Suprapubic skin (tissue), 4 donors: ENCODE data around the gene SPOCK1. TPM values are rescaled to one million over a fixed set of nuclear protein-coding genes. Genes with fewer than 3 reads are reported as not detected.

Source experiments
- DNase-seq, 2 donors: peaks; one replicate each; pipeline ENCODE4 v3.0.0-alpha.2; 2019; ENCODE audit warnings: low spot score in 2 of 2
- H3K27ac ChIP-seq: fragments of 200-600 bp; sonication (generic); one replicate; pipeline ENCODE4 v1.5.1; 2019
- H3K27me3 ChIP-seq: fragments of 200-600 bp; sonication (generic); one replicate; pipeline ENCODE4 v1.5.1; 2019
- H3K36me3 ChIP-seq: fragments of 200-600 bp; sonication (generic); one replicate; pipeline ENCODE4 v1.5.1; 2019
- H3K4me1 ChIP-seq: fragments of 200-600 bp; sonication (generic); one replicate; pipeline ENCODE4 v1.5.1; 2019
- H3K4me3 ChIP-seq: fragments of 200-600 bp; sonication (generic); one replicate; pipeline ENCODE4 v1.5.1; 2019; ENCODE audit warnings: mild to moderate bottlenecking
- H3K9me3 ChIP-seq: fragments of 200-600 bp; sonication (generic); one replicate; pipeline ENCODE4 v1.5.1; 2019
- CTCF ChIP-seq, 2 donors: fragments of 200-600 bp in 1 of 2; fragments of 450-650 bp in 1 of 2; sonication (generic) in 1 of 2; IDR thresholded peaks; one replicate each; pipeline ENCODE4 v1.5.1; 2016 to 2019; ENCODE audit warnings: antibody characterized with exemption in 2 of 2, mild to moderate bottlenecking in 1 of 2, moderate library complexity in 1 of 2
- EP300 ChIP-seq: sonication (generic); formaldehyde crosslinking; IDR thresholded peaks from one replicate; pipeline ENCODE4 v1.6.1; 2017; ENCODE audit warnings: antibody characterized with exemption
- POLR2A ChIP-seq, 2 donors: fragments of 450-650 bp; IDR thresholded peaks; one replicate each; pipeline ENCODE4 v1.6.1; 2017; ENCODE audit warnings: antibody characterized with exemption in 2 of 2, mild to moderate bottlenecking in 2 of 2, moderate library complexity in 2 of 2
- POLR2AphosphoS5 ChIP-seq, 3 donors: sonication (generic); formaldehyde crosslinking; IDR thresholded peaks; one replicate each; pipeline ENCODE4 v1.6.1; 2017; ENCODE audit warnings: antibody characterized with exemption in 3 of 3
- WGBS: methylation state at CpG from one replicate; pipeline ENCODE4 v1.1.5; 2018; 5-methylcytosine and 5-hydroxymethylcytosine counted together
- total RNA-seq, 4 donors: library from RNA; depleted of rRNA; stranded (reverse); fragments of >200 nt; gene quantifications; one replicate each; pipeline ENCODE4 v1.1.0, GENCODE V29; 2016

SPOCK1 gene
- total RNA-seq, 4 donors from 2014 or later: 3.9 to 11.6 (median 5.4) TPM

GRCh38 chr5:137402436-137403187 lies 96.5 kb downstream of the SPOCK1 start:
- H3K27ac ChIP-seq: no peak overlapping the region
- no peaks in the 10 kb centered on the region for H3K9me3 ChIP-seq
- DNase-seq: no peak
- H3K4me3 ChIP-seq: no peak overlapping the region
- no peak for TF ChIP-seq CTCF (IDR thresholded peaks at IDR 0.05)
- TF ChIP-seq POLR2AphosphoS5 (IDR thresholded peaks at IDR 0.05): no peak
- TF ChIP-seq POLR2A (IDR thresholded peaks at IDR 0.05): no peak
- no peak for TF ChIP-seq EP300
- no peaks in the 10 kb centered on the region for H3K4me1 ChIP-seq
- H3K36me3 ChIP-seq: no peaks in the 10 kb centered on the region
- H3K27me3 ChIP-seq: no peaks in the 10 kb centered on the region
- WGBS: 60% methylated on average over 5 of the region's 5 CpGs

- TF ChIP-seq POLR2AphosphoS5 (IDR thresholded peaks at IDR 0.05) (no peak), POLR2A (IDR thresholded peaks at IDR 0.05) (no peak), CTCF (IDR thresholded peaks at IDR 0.05) (no peak), EP300 (no peak)
- Histone ChIP-seq H3K4me3 (no peak overlapping the region), H3K9me3 (no peaks in the 10 kb centered on the region), H3K27ac (no peak overlapping the region), H3K27me3 (no peaks in the 10 kb centered on the region), H3K36me3 (no peaks in the 10 kb centered on the region), H3K4me1 (no peaks in the 10 kb centered on the region)
- WGBS: 49% methylated on average over 2 of the region's 2 CpGs
- no peak for DNase-seq
These were observed 97.2 kb downstream of the SPOCK1 start for GRCh38 chr5:137401946-137402345.

- DNase-seq: no peak
- Histone ChIP-seq H3K9me3 (no peaks in the 10 kb centered on the region), H3K4me1 (peaks cover 3% of the 10 kb centered on the region), H3K27ac (no peak overlapping the region), H3K36me3 (no peaks in the 10 kb centered on the region), H3K4me3 (no peak overlapping the region), H3K27me3 (no peaks in the 10 kb centered on the region)
- TF ChIP-seq POLR2AphosphoS5 (IDR thresholded peaks at IDR 0.05) (no peak), POLR2A (IDR thresholded peaks at IDR 0.05) (no peak), EP300 (no peak), CTCF (IDR thresholded peaks at IDR 0.05) (no peak)
- WGBS: 75% methylated on average over 5 of the region's 5 CpGs
These were observed 98.6 kb downstream of the SPOCK1 start for GRCh38 chr5:137400571-137400970.

GRCh38 chr5:137399911-137400310 lies 99.2 kb downstream of the SPOCK1 start:
- TF ChIP-seq POLR2A (IDR thresholded peaks at IDR 0.05) (no peak), EP300 (no peak), POLR2AphosphoS5 (IDR thresholded peaks at IDR 0.05) (no peak), CTCF (IDR thresholded peaks at IDR 0.05) (no peak)
- peaks cover 4% of the 10 kb centered on the region for H3K4me1 ChIP-seq
- H3K36me3 ChIP-seq: no peaks in the 10 kb centered on the region
- H3K27me3 ChIP-seq: no peaks in the 10 kb centered on the region
- no peak overlapping the region for H3K27ac ChIP-seq
- WGBS: 77% methylated on average over 3 of the region's 3 CpGs
- H3K4me3 ChIP-seq: no peak overlapping the region
- no peak for DNase-seq
- H3K9me3 ChIP-seq: no peaks in the 10 kb centered on the region

GRCh38 chr5:137398751-137399150 lies 100.4 kb downstream of the SPOCK1 start:
- no peak for DNase-seq
- Histone ChIP-seq H3K36me3 (no peaks in the 10 kb centered on the region), H3K27ac (no peak overlapping the region), H3K27me3 (no peaks in the 10 kb centered on the region), H3K9me3 (no peaks in the 10 kb centered on the region), H3K4me3 (no peak overlapping the region), H3K4me1 (peaks cover 4% of the 10 kb centered on the region)
- no peak for TF ChIP-seq CTCF (IDR thresholded peaks at IDR 0.05)
- TF ChIP-seq EP300: no peak
- no peak for TF ChIP-seq POLR2AphosphoS5 (IDR thresholded peaks at IDR 0.05)
- no peak for TF ChIP-seq POLR2A (IDR thresholded peaks at IDR 0.05)
- 89% methylated on average over 3 of the region's 3 CpGs for WGBS
